ENCODE data around the gene TEP1. TPM values are rescaled to one million over a fixed set of nuclear protein-coding genes. Genes with fewer than 3 reads are reported as not detected.

Gene TEP1
- total and polyA plus RNA-seq, 10 of the 15 experiments (the other 5 are each of a cell fraction or from before 2014, with no cell fraction given), result 3.3 to 29.7 (median 16.8) TPM

DNA sequence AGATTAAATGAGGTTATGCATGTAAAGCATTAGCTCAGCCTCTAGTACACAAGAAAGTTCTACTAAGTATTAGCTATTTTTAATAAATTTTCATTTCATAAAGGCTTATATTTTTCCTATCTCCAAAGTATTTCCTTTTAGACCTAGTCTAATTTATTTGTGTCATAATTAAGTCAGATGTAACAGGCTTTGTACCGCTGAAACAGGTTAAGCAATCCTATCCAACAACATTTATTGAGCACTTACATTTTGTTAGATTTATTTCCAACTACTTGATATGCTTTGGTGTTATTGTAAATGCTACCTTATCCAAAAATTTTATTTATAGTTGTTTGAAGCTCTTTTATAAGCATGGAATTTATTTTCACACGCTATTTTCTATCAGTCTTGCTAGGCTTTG lies 71.7 kb downstream of the TEP1 start:
- BruUV-seq (replicated peaks), result no TSS peak
- Histone ChIP-seq H3K36me3 (ENCODE audit: control insufficient read depth in 2 of 2, insufficient read depth in 2 of 2, low read length in 1 of 2) (peaks cover 0 to 4% of the 10 kb centered on the region in 2 experiments; a peak in 1 of 4 replicates), H3K4me2 (ENCODE audit: control insufficient read depth, insufficient read depth) (peak overlapping the region; percentile 95), H3K27me3 (replicated peaks in 1 of 2; ENCODE audit: control insufficient read depth in 2 of 2, insufficient read depth in 2 of 2, low read length in 1 of 2) (no peaks in the 10 kb centered on the region), H2AFZ (ENCODE audit: control insufficient read depth, low read depth, low read length) (no peak overlapping the region), H3K79me2 (ENCODE audit: control insufficient read depth, insufficient read depth, low read length) (peaks cover 10% of the 10 kb centered on the region), H3K9me3 (replicated peaks; ENCODE audit: control insufficient read depth, insufficient read depth, low read length) (no peaks in the 10 kb centered on the region), H3K4me3 (peak overlapping the region; percentile 81), H4K20me1 (ENCODE audit: control insufficient read depth, insufficient read depth) (no peaks in the 10 kb centered on the region), H3K4me1 (ENCODE audit: control insufficient read depth, insufficient read depth, low read length) (no peaks in the 10 kb centered on the region), H3K27ac (ENCODE audit: control insufficient read depth, insufficient read depth) (no peak overlapping the region), H3K9ac (ENCODE audit: control insufficient read depth, insufficient read depth, low read length) (peak overlapping the region; percentile 94)
- CTCF ChIA-PET, result interaction anchor here (0.7 to 5.1 kb wide), 12 partner anchors 10 to 271 kb away, joined by 3 to 62 read pairs (median 3); partner anchors contain the start of genes CCNB1IP1 and TTC5
- DNase-seq (ENCODE audit: low read depth, low spot score) (no peak), ATAC-seq (no peak), FAIRE-seq (no peak)
- RAD21 ChIA-PET (ENCODE audit: unreplicated experiment), result interaction anchor here (0.6 to 4.1 kb wide), 10 partner anchors 9 to 440 kb away, joined by 3 to 55 read pairs (median 10); partner anchors contain the start of genes APEX1, CCNB1IP1, OSGEP and RNASE6
- SMC1A ChIA-PET (ENCODE audit: uncharacterized antibody, unreplicated experiment), result interaction anchor here (0.6 to 6.3 kb wide), 13 partner anchors 9 to 416 kb away, joined by 3 to 65 read pairs (median 4); partner anchors contain the start of genes CCNB1IP1 and RNASE4
- TF ChIP-seq NR2F1 (conservative IDR thresholded peaks at IDR 0.05) (no peak), USF2 (IDR thresholded peaks at IDR 0.05; ENCODE audit: borderline replicate concordance, low read depth, low read length) (no peak), NR2C1 (IDR thresholded peaks at IDR 0.05) (no peak), CTCF (IDR thresholded peaks at IDR 0.05 in 2 of 3, conservative IDR thresholded peaks at IDR 0.05 in 1 of 3; ENCODE audit: control insufficient read depth in 2 of 3, extremely low read depth in 1 of 3, insufficient read depth in 1 of 3, low read depth in 3 of 3, low read length in 3 of 3) (no peak), TCF12 (IDR thresholded peaks at IDR 0.05; ENCODE audit: low read depth, low read length) (no peak), TCF3 (IDR thresholded peaks at IDR 0.05; ENCODE audit: borderline replicate concordance, insufficient read depth, low read depth, low read length) (no peak), SP1 (IDR thresholded peaks at IDR 0.05; ENCODE audit: low read depth, low read length) (no peak), ZBTB40 (IDR thresholded peaks at IDR 0.05; ENCODE audit: borderline replicate concordance) (no peak), SREBF1 (IDR thresholded peaks at IDR 0.05; ENCODE audit: low read length) (no peak)
- POLR2A ChIA-PET, result interaction anchor here (0.6 to 4.7 kb wide), 6 partner anchors 11 to 423 kb away, joined by 3 to 96 read pairs (median 3); partner anchors contain the start of genes CCNB1IP1 and TEP1
- 50% methylated on average over 2 of the region's 2 CpGs for WGBS (ENCODE audit: insufficient coverage, insufficient replicate concordance, low lambda C conversion rate, missing lambda C conversion rate)
- intact Hi-C loops (cut with micrococcal nuclease; ENCODE audit: unreplicated experiment) (loop anchor here (5.0 kb wide), 4 partner anchors 71 to 761 kb away; partner anchors contain the start of genes TEP1 and TMEM253), in situ Hi-C loops (cut with MboI) (no loop called here)
